Astrocyte of the cerebellum (primary cell): ENCODE measurements around the gene HNRNPA0.

ENCODE experiments used
- DNase-seq: peaks from one replicate; pipeline ENCODE4 v3.0.0-alpha.2; 2011; ENCODE audit warnings: low read depth
- H3K4me3 ChIP-seq: 2 replicates; pipeline ENCODE4 v1.5.1; 2011; ENCODE audit warnings: mild to moderate bottlenecking, low read depth, low read length, moderate library complexity
- in situ Hi-C: cut with HindIII; loops from 2 replicates; pipeline ENCODE4 v1.10.0; 2017; ENCODE audit warnings: low sequenced_read_pairs
- TF ChIP-seq, protein P1 (sequence below): IDR thresholded peaks from 2 replicates; pipeline ENCODE4 v1.5.1; 2012; ENCODE audit warnings: low read length, low read depth, moderate library complexity, mild to moderate bottlenecking; ENCODE audit errors: missing control alignments

HNRNPA0 gene

DNA sequence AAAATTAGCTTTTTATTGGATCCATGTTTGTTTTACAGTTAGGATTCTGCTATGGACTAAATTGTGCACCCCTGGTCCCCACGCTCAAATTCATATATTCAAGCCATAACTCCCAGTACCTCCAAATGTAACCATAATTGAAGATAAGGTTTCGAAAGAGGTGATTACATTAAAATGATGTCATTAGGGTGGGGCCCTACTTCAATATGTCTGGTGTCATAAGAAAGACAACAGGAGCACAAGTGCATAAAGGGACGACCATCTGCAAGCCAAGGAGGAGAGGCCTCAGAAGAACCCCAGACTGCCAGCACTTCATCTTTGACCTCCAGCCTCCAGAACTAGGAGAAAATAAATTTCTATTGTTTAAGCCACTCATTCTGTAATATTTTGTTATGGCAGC is 7.4 kb upstream of the HNRNPA0 start:
- no peak for DNase-seq
- H3K4me3 ChIP-seq = no peak overlapping the region
- in situ Hi-C loops = no loop called here
- TF ChIP-seq, protein P1, sequence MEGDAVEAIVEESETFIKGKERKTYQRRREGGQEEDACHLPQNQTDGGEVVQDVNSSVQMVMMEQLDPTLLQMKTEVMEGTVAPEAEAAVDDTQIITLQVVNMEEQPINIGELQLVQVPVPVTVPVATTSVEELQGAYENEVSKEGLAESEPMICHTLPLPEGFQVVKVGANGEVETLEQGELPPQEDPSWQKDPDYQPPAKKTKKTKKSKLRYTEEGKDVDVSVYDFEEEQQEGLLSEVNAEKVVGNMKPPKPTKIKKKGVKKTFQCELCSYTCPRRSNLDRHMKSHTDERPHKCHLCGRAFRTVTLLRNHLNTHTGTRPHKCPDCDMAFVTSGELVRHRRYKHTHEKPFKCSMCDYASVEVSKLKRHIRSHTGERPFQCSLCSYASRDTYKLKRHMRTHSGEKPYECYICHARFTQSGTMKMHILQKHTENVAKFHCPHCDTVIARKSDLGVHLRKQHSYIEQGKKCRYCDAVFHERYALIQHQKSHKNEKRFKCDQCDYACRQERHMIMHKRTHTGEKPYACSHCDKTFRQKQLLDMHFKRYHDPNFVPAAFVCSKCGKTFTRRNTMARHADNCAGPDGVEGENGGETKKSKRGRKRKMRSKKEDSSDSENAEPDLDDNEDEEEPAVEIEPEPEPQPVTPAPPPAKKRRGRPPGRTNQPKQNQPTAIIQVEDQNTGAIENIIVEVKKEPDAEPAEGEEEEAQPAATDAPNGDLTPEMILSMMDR = no peak

DNA sequence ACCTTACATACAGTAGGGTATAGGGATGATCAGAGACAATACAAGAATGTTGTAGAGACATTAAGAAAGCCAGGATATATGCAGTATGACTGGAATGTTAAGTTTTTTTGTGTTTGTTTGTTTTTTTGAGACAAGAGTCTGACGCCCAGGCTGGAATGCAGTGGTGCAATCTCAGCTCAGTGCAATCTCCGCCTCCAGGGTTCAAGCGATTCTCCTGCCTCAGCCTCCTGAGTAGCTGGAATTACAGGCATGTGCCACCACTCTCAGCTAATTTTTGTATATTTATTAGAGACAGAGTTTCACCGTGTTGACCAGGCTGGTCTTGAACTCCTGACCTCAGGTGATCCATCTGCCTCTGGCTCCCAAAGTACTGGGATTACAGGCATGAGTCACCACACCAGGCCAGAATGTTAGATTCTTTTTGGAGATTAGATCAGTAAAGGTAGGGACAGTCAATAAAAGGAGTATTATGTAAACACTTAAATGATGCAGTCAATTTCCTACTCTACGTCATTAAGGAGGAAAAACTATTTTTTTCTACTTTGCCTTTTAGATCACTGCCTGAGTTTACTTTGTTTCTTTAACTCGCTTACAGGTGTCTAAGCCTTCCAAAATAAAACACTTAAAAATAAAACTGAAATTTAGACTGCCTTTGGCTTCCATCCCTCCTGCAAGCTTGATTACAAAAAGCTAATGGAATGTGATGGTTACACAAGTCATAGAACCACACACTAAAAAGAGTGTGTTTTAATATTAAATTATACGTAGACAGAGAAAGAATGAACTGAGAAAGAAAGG is 6.8 kb upstream of the HNRNPA0 start:
- TF ChIP-seq, protein P1 = no peak
- in situ Hi-C loops = no loop called here
- H3K4me3 ChIP-seq = no peak overlapping the region
- DNase-seq = no peak

DNA sequence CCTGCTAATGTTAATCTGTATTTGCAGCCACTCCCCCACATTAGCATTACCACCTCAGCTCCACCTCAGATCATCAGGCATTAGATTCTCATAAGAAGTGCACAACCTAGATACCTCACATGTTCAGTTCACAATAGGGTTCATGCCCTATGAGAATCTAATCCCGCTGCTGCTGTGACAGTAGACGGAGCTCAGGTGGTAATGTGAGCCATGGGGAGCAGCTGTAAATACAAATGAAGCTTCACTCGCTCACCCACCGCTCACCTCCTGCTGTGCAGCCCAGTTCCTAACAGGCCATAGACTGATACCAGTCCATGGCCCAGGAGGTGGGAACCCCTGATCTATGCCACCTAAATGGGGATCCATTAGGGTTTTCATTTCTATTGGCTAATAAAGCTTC is 6.1 kb upstream of the HNRNPA0 start:
- TF ChIP-seq, protein P1 = no peak
- H3K4me3 ChIP-seq = no peak overlapping the region
- in situ Hi-C loops = no loop called here
- no peak for DNase-seq

DNA sequence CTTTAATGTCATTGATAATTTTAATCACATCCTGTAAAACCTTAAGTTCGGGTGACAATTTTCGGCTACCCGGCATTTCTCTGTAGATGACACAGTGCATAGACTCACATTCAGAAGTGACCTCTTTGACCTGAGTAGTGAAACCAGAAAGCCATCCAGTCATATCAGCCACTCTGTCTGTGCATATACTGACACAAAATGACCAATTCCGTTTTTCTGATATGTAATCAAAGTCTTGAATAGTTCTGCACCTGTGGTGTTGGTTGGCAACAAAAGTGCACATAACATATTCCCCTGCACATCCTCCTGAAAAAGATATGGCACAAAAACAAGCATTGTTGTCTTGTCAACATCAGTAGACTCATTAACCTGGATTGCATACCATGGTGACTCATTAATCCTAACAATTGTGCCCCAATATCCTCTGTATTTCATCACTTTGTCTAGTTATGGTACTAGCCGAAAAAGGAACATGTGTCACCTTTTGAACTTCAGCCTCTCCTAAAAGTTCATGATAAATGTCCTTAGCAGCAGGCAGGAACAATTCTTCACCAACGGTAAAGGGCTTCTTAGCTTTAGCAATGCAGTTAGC is 4.6 kb upstream of the HNRNPA0 start:
- no peak for DNase-seq
- no peak overlapping the region for H3K4me3 ChIP-seq
- in situ Hi-C loops = no loop called here
- TF ChIP-seq, protein P1 = no peak

DNA sequence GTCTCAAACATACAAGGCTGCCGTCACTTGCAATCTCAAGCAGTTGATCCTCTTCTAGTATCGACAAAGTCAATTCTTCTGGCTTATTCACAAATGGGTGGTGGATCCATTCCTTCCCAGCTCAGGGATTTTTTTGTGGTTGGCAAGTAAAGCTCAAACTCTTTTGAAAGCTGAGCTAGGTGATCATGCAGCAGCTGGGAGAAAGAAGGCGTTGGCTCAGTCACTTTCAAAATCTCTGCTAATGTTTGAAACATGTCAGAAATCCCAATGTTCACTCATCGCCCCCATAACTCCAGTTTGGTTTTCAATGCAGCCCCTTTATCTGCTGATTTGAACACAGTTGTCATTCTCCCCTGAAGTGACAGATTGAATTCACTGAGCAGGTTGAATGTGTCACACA is 4.0 kb upstream of the HNRNPA0 start:
- TF ChIP-seq, protein P1 = no peak
- no peak for DNase-seq
- in situ Hi-C loops = no loop called here
- no peak overlapping the region for H3K4me3 ChIP-seq

DNA sequence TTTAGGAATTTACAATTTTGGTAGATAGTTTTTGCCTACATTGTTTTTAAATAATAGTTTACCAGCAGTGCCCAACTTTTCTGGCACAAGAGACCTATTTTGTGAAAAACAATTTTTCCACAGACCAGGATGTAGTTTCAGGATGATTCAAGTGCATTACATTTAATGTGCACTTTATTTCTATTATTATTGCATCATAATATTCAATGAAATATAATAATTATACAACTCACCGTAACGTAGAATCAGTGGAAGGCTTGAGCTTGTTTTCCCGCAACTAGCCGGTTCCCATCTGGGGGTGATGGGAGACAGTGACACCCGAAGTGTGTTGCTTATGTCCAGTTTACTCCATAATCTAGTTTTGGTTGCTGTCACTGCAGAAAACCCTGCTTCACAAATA is 3.5 kb upstream of the HNRNPA0 start:
- DNase-seq = no peak
- H3K4me3 ChIP-seq = no peak overlapping the region
- TF ChIP-seq, protein P1 = no peak
- in situ Hi-C loops = no loop called here
